HepG2 (cell line): Measurements from ENCODE around the gene ATP11C. TPM values are rescaled to one million over a fixed set of nuclear protein-coding genes. Genes with fewer than 3 reads are reported as not detected.

Source experiments
- ATAC-seq: fragments of 200-7000 bp; cut with Tn5 transposase; 3 replicates; pipeline ENCODE4 v1.9.1; 2020; ENCODE audit warnings: mild to moderate bottlenecking, moderate library complexity
- BruUV-seq: library from RNA; stranded (reverse); fragments of 400-500 nt; replicated peaks from 2 replicates; lab custom pipeline; 2021; lab: Mats Ljungman, UMichigan
- CTCF ChIA-PET: fragments of 300-600 bp; formaldehyde crosslinking; extraction: SDS; loops from one replicate; lab custom pipeline; 2021; ENCODE audit warnings: low total read pairs, inconsistent platforms, low intra/inter-chr PET ratio; lab: Yijun Ruan, JAX
- POLR2A ChIA-PET: fragments of 350-600 bp; sonication (Branson Sonifier 250); formaldehyde crosslinking; loops from one replicate; lab custom pipeline; 2020; ENCODE audit warnings: antibody characterized with exemption, inconsistent platforms; lab: Yijun Ruan, JAX
- DNase-seq: peaks from one replicate; pipeline ENCODE4 v3.0.0-alpha.2; 2015; ENCODE audit warnings: low spot score
- FAIRE-seq: peaks from 3 replicates; lab custom pipeline; 2011; peaks lifted over from hg19 to GRCh38; lab: Jason Lieb, UNC
- H2AFZ ChIP-seq: one replicate; pipeline ENCODE4 v1.6.1; 2011; ENCODE audit warnings: low read length, inconsistent platforms
- H3K27ac ChIP-seq: fragments of 300-600 bp; 3 replicates; pipeline ENCODE4 v1.8.0; 2011; ENCODE audit warnings: mixed run types, mild to moderate bottlenecking, mixed read lengths, low read length, inconsistent platforms; ENCODE audit not compliant: insufficient read depth; ENCODE audit errors: extremely low read length
- H3K27me3 ChIP-seq, 2 experiments: fragments of 200-600 bp in 1 of 2; 2 replicates in 1 of 2; 3 replicates in 1 of 2; pipeline versions ENCODE4 v1.6.0 to v1.8.0; 2011; ENCODE audit warnings: low read length in 2 of 2, mild to moderate bottlenecking in 2 of 2, moderate library complexity in 2 of 2, inconsistent platforms in 1 of 2; ENCODE audit not compliant: insufficient read depth in 2 of 2, control insufficient read depth in 1 of 2
- H3K36me3 ChIP-seq, 2 experiments: fragments of 200-600 bp in 1 of 2; replicated peaks in 1 of 2; 2 replicates in 1 of 2; 3 replicates in 1 of 2; pipeline versions ENCODE4 v1.5.1 to v1.8.0; 2011; ENCODE audit warnings: low read length in 2 of 2, inconsistent platforms in 1 of 2; ENCODE audit not compliant: insufficient read depth in 2 of 2, control insufficient read depth in 1 of 2
- H3K4me1 ChIP-seq: 2 replicates; pipeline ENCODE4 v1.5.1; 2012; ENCODE audit warnings: low read length, inconsistent platforms; ENCODE audit not compliant: insufficient read depth
- H3K4me2 ChIP-seq: 2 replicates; pipeline ENCODE4 v1.6.0; 2011; ENCODE audit warnings: low read depth, low read length, inconsistent platforms
- H3K4me3 ChIP-seq, 3 experiments: fragments of 200-600 bp in 1 of 3; sonication (generic), shearing (Covaris generic) in 1 of 3; replicated peaks in 1 of 3; 2 replicates each; pipeline ENCODE4 v1.5.1; 2011 to 2016; ENCODE audit warnings: low read length in 3 of 3, inconsistent platforms in 2 of 3, low read depth in 2 of 3, mild to moderate bottlenecking in 2 of 3, control low read depth in 1 of 3, mixed read lengths in 1 of 3; ENCODE audit not compliant: insufficient read depth in 1 of 3
- H3K79me2 ChIP-seq: one replicate; pipeline ENCODE4 v1.6.1; 2011; ENCODE audit warnings: low read length, inconsistent platforms; ENCODE audit not compliant: insufficient read depth
- H3K9ac ChIP-seq: 2 replicates; pipeline ENCODE4 v1.6.0; 2011; ENCODE audit warnings: mild to moderate bottlenecking, low read depth, low read length, inconsistent platforms; ENCODE audit not compliant: insufficient read depth
- H3K9me3 ChIP-seq: 2 replicates; pipeline ENCODE4 v1.5.1; 2012; ENCODE audit warnings: mild to moderate bottlenecking, low read length
- H4K20me1 ChIP-seq: 2 replicates; pipeline ENCODE4 v1.6.0; 2011; ENCODE audit warnings: inconsistent platforms, mild to moderate bottlenecking, low read length, moderate library complexity; ENCODE audit not compliant: insufficient read depth
- CREM ChIP-seq, 2 experiments: sonication (generic) in 1 of 2; formaldehyde crosslinking in 1 of 2; IDR thresholded peaks; 2 replicates each; pipeline versions ENCODE4 v1.4.0 to v1.6.1; 2016 to 2020; ENCODE audit warnings: antibody characterized with exemption in 1 of 2, mild to moderate bottlenecking in 1 of 2, missing genetic modification reagents in 1 of 2
- DMTF1 ChIP-seq: sonication (generic); formaldehyde crosslinking; IDR thresholded peaks from 2 replicates; pipeline ENCODE4 v1.4.0; 2020; ENCODE audit warnings: mild to moderate bottlenecking, missing genetic modification reagents
- MTF2 ChIP-seq: sonication (generic); formaldehyde crosslinking; IDR thresholded peaks from 2 replicates; pipeline ENCODE4 v1.5.0; 2020; ENCODE audit warnings: missing genetic modification reagents, borderline replicate concordance
- NR1H2 ChIP-seq: sonication (generic); formaldehyde crosslinking; IDR thresholded peaks from 2 replicates; pipeline ENCODE4 v1.8.1; 2022; ENCODE audit warnings: low read depth, missing genetic modification reagents, borderline replicate concordance
- TFDP1 ChIP-seq: IDR thresholded peaks from 2 replicates; pipeline ENCODE4 v1.6.1; 2016; ENCODE audit warnings: missing compliant biosample characterization, missing genetic modification reagents, borderline replicate concordance
- ZNF235 ChIP-seq: sonication (generic); formaldehyde crosslinking; IDR thresholded peaks from 2 replicates; pipeline ENCODE4 v1.8.1; 2023; ENCODE audit warnings: mild to moderate bottlenecking, missing genetic modification reagents, borderline replicate concordance
- ZNF773 ChIP-seq: sonication (generic); formaldehyde crosslinking; IDR thresholded peaks from 2 replicates; pipeline ENCODE4 v1.4.0; 2020; ENCODE audit warnings: missing genetic modification reagents, borderline replicate concordance
- in situ Hi-C: cut with HindIII; loops from 2 replicates; pipeline ENCODE4 v1.10.0; 2017; ENCODE audit warnings: low pct_unique_long_range_greater_than_20kb; ENCODE audit not compliant: extremely low pct_ligation_motif_present
- intact Hi-C: fragments of 100-400 bp; cut with micrococcal nuclease; formaldehyde crosslinking; loops from one replicate; pipeline ENCODE4 v1.10.0; 2022; ENCODE audit not compliant: unreplicated experiment
- polyA plus RNA-seq, 8 experiments: library from polyadenylated mRNA; depleted of rRNA in 3 of 8; stranded (reverse) in 7 of 8; unstranded in 1 of 8; fragments of >200 nt; fragmentation: Illumina TruSeq in 4 of 8; extraction: Trizol in 4 of 8; gene quantifications; 2 replicates each; pipeline versions ENCODE4 v1.2.1 to v1.2.3, GENCODE V29; 2011 to 2016; ENCODE audit warnings: low read depth in 4 of 8, missing spikeins in 1 of 8, mixed read lengths in 1 of 8; ENCODE audit not compliant: insufficient read depth in 1 of 8
- total RNA-seq, 5 experiments: library from RNA; depleted of rRNA; stranded (reverse); fragments of >200 nt; fragmentation: Illumina TruSeq; extraction: Trizol; gene quantifications; 2 replicates each; pipeline ENCODE4 v1.2.3, GENCODE V29; 2016; ENCODE audit warnings: low read depth in 1 of 5

The ATP11C gene
- total and polyA plus RNA-seq, 2 of the 13 experiments (the other 11 are each of a cell fraction or from before 2014, with no cell fraction given), result 8.5 to 16.9 TPM

- ChIA-PET CTCF (no interaction called here), POLR2A (no interaction called here)
- H3K4me1 ChIP-seq, result peaks cover 13% of the 10 kb centered on the region
- no peak for DNase-seq
- no peak overlapping the region for H3K9ac ChIP-seq
- no peak for TF ChIP-seq MTF2 (CRISPR knock-in tag)
- no peak for TF ChIP-seq ZNF773 (CRISPR knock-in tag)
- TF ChIP-seq CREM (IDR thresholded peaks at IDR 0.05), result no peak
- TF ChIP-seq CREM (CRISPR knock-in tag; IDR thresholded peaks at IDR 0.05), result no peak
- no peak for TF ChIP-seq NR1H2 (CRISPR knock-in tag)
- no peak for TF ChIP-seq DMTF1 (CRISPR knock-in tag)
- TF ChIP-seq ZNF235, result no peak
- TF ChIP-seq TFDP1 (CRISPR knock-in tag), result no peak
- no peaks in the 10 kb centered on the region for H3K27me3 ChIP-seq
- no peaks in the 10 kb centered on the region for H4K20me1 ChIP-seq
- H3K9me3 ChIP-seq, result no peaks in the 10 kb centered on the region
- peaks cover 2% of the 10 kb centered on the region for H3K79me2 ChIP-seq
- H3K4me2 ChIP-seq, result no peak overlapping the region
- in situ Hi-C loops (no loop called here), intact Hi-C loops (no loop called here)
- H3K27ac ChIP-seq, result no peak overlapping the region
- no peak overlapping the region for H2AFZ ChIP-seq
- no peak for FAIRE-seq
- ATAC-seq, result no peak
- no peak overlapping the region for H3K4me3 ChIP-seq
- H3K36me3 ChIP-seq, result no peaks in the 10 kb centered on the region
- no TSS peak for BruUV-seq
Measured at GRCh38 chrX:139831017-139831416, 101.8 kb downstream of the ATP11C start.
